ENCODE results near the gene KREMEN2. TPM values are rescaled to one million over a fixed set of nuclear protein-coding genes. Genes with fewer than 3 reads are reported as not detected.
A peak's percentile ranks its signal among the peaks of the same experiment; 100 is the strongest.
"Not testable (repeated sequence)": the region's sequence is repeated elsewhere in the genome, so short reads cannot be mapped to it uniquely, and the experiment has no call there.

The KREMEN2 gene
- total and polyA plus RNA-seq, 9 donors, result 0.18 to 0.57 (median 0.23) TPM; not detected in 5

- H3K36me3 ChIP-seq, result no peaks in the 10 kb centered on the region
- H3K27ac ChIP-seq, result no peak overlapping the region
- H3K4me3 ChIP-seq, result no peak overlapping the region
- DNase-seq, result peak; percentile 71 to 89 (median 84)
- H3K9me3 ChIP-seq, result no peaks in the 10 kb centered on the region
- no peaks in the 10 kb centered on the region for H3K27me3 ChIP-seq
- TF ChIP-seq CTCF (IDR thresholded peaks at IDR 0.05) (peak; percentile 74 to 91 (median 89)), EP300 (IDR thresholded peaks at IDR 0.05) (no peak)
- 5 to 7% (median 6%) methylated on average over 19 of the region's 19 CpGs for WGBS, 3 donors
- intact Hi-C loops (cut with DNase I), result loop anchor here in 1 of 4 donors (5.0 kb wide), 1 partner anchor 50 kb away; no protein-coding TSS in a partner anchor
- H3K4me1 ChIP-seq (ENCODE audit: insufficient read depth), result peaks cover 1% of the 10 kb centered on the region
Observed at GRCh38 chr16:2927010-2927646, 36.9 kb upstream of the KREMEN2 start.

- WGBS, 3 donors, result 84 to 89% (median 87%) methylated on average over 4 of the region's 4 CpGs
- intact Hi-C loops (cut with DNase I), result loop anchor here in 1 of 4 donors (5.0 kb wide), 1 partner anchor 51 kb away; no protein-coding TSS in a partner anchor
- not testable (repeated sequence) for H3K9me3 ChIP-seq; H3K4me3 ChIP-seq; H3K36me3 ChIP-seq; H3K4me1 ChIP-seq (ENCODE audit: insufficient read depth); H3K27me3 ChIP-seq; H3K27ac ChIP-seq; DNase-seq
Observed at GRCh38 chr16:2928151-2928550, 35.9 kb upstream of the KREMEN2 start.

GRCh38 chr16:2928796-2929195, 35.3 kb upstream of the KREMEN2 start:
- Histone ChIP-seq H3K9me3 (no peaks in the 10 kb centered on the region), H3K4me3 (no peak overlapping the region), H3K36me3 (no peaks in the 10 kb centered on the region), H3K27me3 (no peaks in the 10 kb centered on the region), H3K27ac (no peak overlapping the region), H3K4me1 (ENCODE audit: insufficient read depth) (peaks cover 1% of the 10 kb centered on the region)
- intact Hi-C loops (cut with DNase I), result loop anchor here in 1 of 4 donors (5.0 kb wide), 1 partner anchor 51 kb away; no protein-coding TSS in a partner anchor
- DNase-seq, result no peak
- TF ChIP-seq CTCF (IDR thresholded peaks at IDR 0.05), result no peak
- no peak for TF ChIP-seq EP300 (IDR thresholded peaks at IDR 0.05)
- no peak for TF ChIP-seq POLR2A (IDR thresholded peaks at IDR 0.05)
- WGBS, 3 donors, result 86 to 92% (median 89%) methylated on average over 9 to 11 of the region's 11 CpGs

GRCh38 chr16:2929693-2930092, 34.4 kb upstream of the KREMEN2 start:
- no peaks in the 10 kb centered on the region for H3K9me3 ChIP-seq
- no peak for DNase-seq
- H3K27ac ChIP-seq, result no peak overlapping the region
- no peak for TF ChIP-seq POLR2A (IDR thresholded peaks at IDR 0.05)
- no peak for TF ChIP-seq EP300 (IDR thresholded peaks at IDR 0.05)
- no peak for TF ChIP-seq CTCF (IDR thresholded peaks at IDR 0.05)
- intact Hi-C loops (cut with DNase I), result loop anchor here in 2 of 4 donors (5.0 kb wide), 2 partner anchors 52 to 62 kb away; no protein-coding TSS in a partner anchor
- no peak overlapping the region for H3K4me3 ChIP-seq
- no peaks in the 10 kb centered on the region for H3K36me3 ChIP-seq
- H3K4me1 ChIP-seq (ENCODE audit: insufficient read depth), result peaks cover 1% of the 10 kb centered on the region
- WGBS, 3 donors, result 86 to 95% (median 87%) methylated on average over 12 to 14 of the region's 14 CpGs
- no peaks in the 10 kb centered on the region for H3K27me3 ChIP-seq

- Histone ChIP-seq H3K9me3 (no peaks in the 10 kb centered on the region), H3K4me1 (ENCODE audit: insufficient read depth) (peaks cover 1% of the 10 kb centered on the region), H3K27ac (no peak overlapping the region), H3K36me3 (no peaks in the 10 kb centered on the region), H3K27me3 (no peaks in the 10 kb centered on the region), H3K4me3 (no peak overlapping the region)
- intact Hi-C loops (cut with DNase I), result loop anchor here in 1 of 4 donors (5.0 kb wide), 1 partner anchor 63 kb away; no protein-coding TSS in a partner anchor
- WGBS, 3 donors, result 95 to 96% (median 95%) methylated on average over 7 to 15 of the region's 15 CpGs
- DNase-seq, result no peak
- TF ChIP-seq CTCF (IDR thresholded peaks at IDR 0.05) (no peak), POLR2A (IDR thresholded peaks at IDR 0.05) (no peak), EP300 (IDR thresholded peaks at IDR 0.05) (no peak)
Observed at GRCh38 chr16:2930236-2930635, 33.8 kb upstream of the KREMEN2 start.

- not testable (repeated sequence) for H3K36me3 ChIP-seq; H3K27me3 ChIP-seq; H3K4me3 ChIP-seq; H3K27ac ChIP-seq; H3K9me3 ChIP-seq; H3K4me1 ChIP-seq (ENCODE audit: insufficient read depth); DNase-seq
- WGBS, 3 donors, result 87 to 90% (median 88%) methylated on average over 13 of the region's 13 CpGs
- intact Hi-C loops (cut with DNase I), result loop anchor here in 1 of 4 donors (5.0 kb wide), 1 partner anchor 64 kb away; no protein-coding TSS in a partner anchor
Observed at GRCh38 chr16:2931231-2931914, 32.7 kb upstream of the KREMEN2 start.

All from ovary (tissue), 9 donors.